GM21825 (cell line): ENCODE results near the gene GPR153.
"Not testable (repeated sequence)": the region's sequence is repeated elsewhere in the genome, so short reads cannot be mapped to it uniquely, and the experiment has no call there.

Experiments used
- ATAC-seq: cut with Tn5 transposase; IDR thresholded peaks from one replicate; pipeline ENCODE4 v1.9.1; 2021; ENCODE audit warnings: mild to moderate bottlenecking, moderate library complexity; ENCODE audit not compliant: unreplicated experiment

GPR153 gene

GRCh38 chr1:6237093-6237492 lies 23.8 kb downstream of the GPR153 start:
- ATAC-seq, result no peak

- ATAC-seq, result no peak
These were observed 25.6 kb downstream of the GPR153 start for GRCh38 chr1:6235296-6235677.

GRCh38 chr1:6234502-6235295 lies 26.2 kb downstream of the GPR153 start:
- ATAC-seq, result no peak

GRCh38 chr1:6233376-6233775 lies 27.5 kb downstream of the GPR153 start:
- ATAC-seq, result no peak

- no peak for ATAC-seq
These were observed 35.2 kb downstream of the GPR153 start for GRCh38 chr1:6225651-6226050.

GRCh38 chr1:6224718-6225117 lies 36.2 kb downstream of the GPR153 start:
- no peak for ATAC-seq

GRCh38 chr1:6223617-6224016 lies 37.3 kb downstream of the GPR153 start:
- no peak for ATAC-seq

GRCh38 chr1:6222636-6223035 lies 38.3 kb downstream of the GPR153 start:
- ATAC-seq, result no peak

- no peak for ATAC-seq
These were observed 39.6 kb downstream of the GPR153 start for GRCh38 chr1:6221210-6221784.

- no peak for ATAC-seq
These were observed 40.7 kb downstream of the GPR153 start for GRCh38 chr1:6220236-6220635.

- ATAC-seq, result not testable (repeated sequence)
These were observed 41.3 kb downstream of the GPR153 start for GRCh38 chr1:6219641-6220040.

GRCh38 chr1:6218375-6219164 lies 42.3 kb downstream of the GPR153 start:
- no peak for ATAC-seq

GRCh38 chr1:6212193-6212959 lies 48.5 kb downstream of the GPR153 start:
- ATAC-seq, result no peak

- ATAC-seq, result no peak
These were observed 49.2 kb downstream of the GPR153 start for GRCh38 chr1:6211731-6212130.

GRCh38 chr1:6210591-6211355 lies 50.1 kb downstream of the GPR153 start:
- no peak for ATAC-seq

- ATAC-seq, result no peak
These were observed 51.0 kb downstream of the GPR153 start for GRCh38 chr1:6209661-6210580.

GRCh38 chr1:6208723-6209660 lies 51.9 kb downstream of the GPR153 start:
- ATAC-seq, result no peak

GRCh38 chr1:6207921-6208320 lies 53.0 kb downstream of the GPR153 start:
- ATAC-seq, result no peak
